Activated B cell treated with CpG ODN at 0.5 μM for 24 hours (primary cell): ENCODE data around the gene NXPE3. TPM values are rescaled to one million over a fixed set of nuclear protein-coding genes. Genes with fewer than 3 reads are reported as not detected.

Experiments used
- ATAC-seq: fragments of 200-7000 bp; cut with Tn5 transposase; one replicate; pipeline ENCODE4 v1.10.0; 2021; ENCODE audit warnings: low read depth, mild to moderate bottlenecking, moderate library complexity
- CTCF ChIA-PET: fragments of 350-600 bp; sonication (Branson Sonifier 250); formaldehyde crosslinking; loops from one replicate; lab custom pipeline; 2021; ENCODE audit warnings: antibody characterized with exemption; lab: Charles Lee
- POLR2A ChIA-PET: fragments of 350-600 bp; sonication (Branson Sonifier 250); formaldehyde crosslinking; loops from one replicate; lab custom pipeline; 2021; ENCODE audit warnings: antibody characterized with exemption; lab: Charles Lee
- DNase-seq: peaks from one replicate; pipeline ENCODE4 v3.0.0; 2022
- H3K27ac Mint-ChIP-seq: one replicate; pipeline ENCODE4 v1.8.0; 2020; ENCODE audit warnings: mixed read lengths
- H3K27me3 Mint-ChIP-seq: one replicate; pipeline ENCODE4 v1.8.0; 2021; ENCODE audit warnings: mixed read lengths
- H3K36me3 Mint-ChIP-seq: one replicate; pipeline ENCODE4 v1.8.0; 2021; ENCODE audit warnings: low read depth, mixed read lengths
- H3K4me1 Mint-ChIP-seq: one replicate; pipeline ENCODE4 v1.8.0; 2021; ENCODE audit warnings: mixed read lengths
- H3K4me3 Mint-ChIP-seq: one replicate; pipeline ENCODE4 v1.8.0; 2020; ENCODE audit warnings: mild to moderate bottlenecking, mixed read lengths
- H3K9me3 Mint-ChIP-seq: one replicate; pipeline ENCODE4 v1.8.0; 2020; ENCODE audit warnings: mixed read lengths
- intact Hi-C: fragments of 100-400 bp; cut with micrococcal nuclease; formaldehyde crosslinking; loops from one replicate; pipeline ENCODE4 v1.15.1; 2024
- total RNA-seq: library from RNA; stranded (reverse); gene quantifications from 2 replicates; pipeline ENCODE4 v1.2.3, GENCODE V29; 2022
- TF ChIP-seq, protein P1 (sequence below): fragments of 200-600 bp; IDR thresholded peaks from one replicate; pipeline ENCODE4 v1.8.0; 2022; ENCODE audit warnings: antibody characterized with exemption, mild to moderate bottlenecking

Gene NXPE3
- total RNA-seq, 1 donor from 2014 or later, result 15.8 TPM

DNA sequence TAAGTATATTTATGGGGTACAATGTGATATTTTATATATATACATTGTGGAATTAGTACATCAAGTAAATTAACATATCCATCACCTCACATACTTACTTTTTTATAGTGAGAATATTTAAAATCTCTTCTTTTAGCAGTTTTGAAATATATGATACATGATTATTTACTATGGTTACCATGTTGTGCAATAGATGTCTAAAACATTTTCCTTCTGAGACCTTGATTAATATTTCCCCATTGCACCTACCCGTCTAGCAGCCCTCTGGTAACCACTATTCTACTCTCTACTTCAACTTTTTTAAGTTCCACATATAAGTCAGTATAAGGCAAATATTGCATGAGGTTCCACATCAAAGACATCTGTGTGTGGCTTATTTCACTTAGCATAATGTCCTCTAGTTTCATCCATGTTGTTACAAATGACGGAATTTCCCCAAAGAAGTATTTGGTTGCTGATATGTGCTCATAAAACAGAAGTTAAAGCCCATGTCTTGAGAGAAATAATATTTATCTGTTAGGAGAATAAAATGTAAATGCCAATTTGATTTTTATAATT is 40.7 kb downstream of the NXPE3 start:
- POLR2A ChIA-PET, result interaction anchor here (0.7 to 1.2 kb wide), 3 partner anchors 30 to 240 kb away, joined by 3 to 4 read pairs (median 4); partner anchors contain the start of gene NFKBIZ

DNA sequence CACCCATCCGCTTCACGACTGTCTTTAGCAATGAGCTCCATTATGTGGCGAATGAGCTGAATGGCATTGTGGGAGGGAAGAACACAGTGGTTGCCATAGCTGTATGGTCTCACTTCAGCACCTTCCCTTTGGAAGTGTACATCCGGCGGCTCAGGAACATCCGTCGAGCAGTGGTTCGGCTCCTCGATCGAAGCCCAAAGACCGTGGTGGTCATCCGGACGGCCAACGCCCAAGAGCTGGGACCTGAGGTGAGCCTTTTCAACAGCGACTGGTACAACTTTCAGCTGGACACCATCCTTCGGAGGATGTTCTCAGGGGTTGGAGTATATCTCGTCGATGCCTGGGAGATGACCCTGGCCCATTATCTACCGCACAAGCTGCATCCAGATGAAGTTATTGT is 42.5 kb downstream of the NXPE3 start:
- TF ChIP-seq, protein P1, sequence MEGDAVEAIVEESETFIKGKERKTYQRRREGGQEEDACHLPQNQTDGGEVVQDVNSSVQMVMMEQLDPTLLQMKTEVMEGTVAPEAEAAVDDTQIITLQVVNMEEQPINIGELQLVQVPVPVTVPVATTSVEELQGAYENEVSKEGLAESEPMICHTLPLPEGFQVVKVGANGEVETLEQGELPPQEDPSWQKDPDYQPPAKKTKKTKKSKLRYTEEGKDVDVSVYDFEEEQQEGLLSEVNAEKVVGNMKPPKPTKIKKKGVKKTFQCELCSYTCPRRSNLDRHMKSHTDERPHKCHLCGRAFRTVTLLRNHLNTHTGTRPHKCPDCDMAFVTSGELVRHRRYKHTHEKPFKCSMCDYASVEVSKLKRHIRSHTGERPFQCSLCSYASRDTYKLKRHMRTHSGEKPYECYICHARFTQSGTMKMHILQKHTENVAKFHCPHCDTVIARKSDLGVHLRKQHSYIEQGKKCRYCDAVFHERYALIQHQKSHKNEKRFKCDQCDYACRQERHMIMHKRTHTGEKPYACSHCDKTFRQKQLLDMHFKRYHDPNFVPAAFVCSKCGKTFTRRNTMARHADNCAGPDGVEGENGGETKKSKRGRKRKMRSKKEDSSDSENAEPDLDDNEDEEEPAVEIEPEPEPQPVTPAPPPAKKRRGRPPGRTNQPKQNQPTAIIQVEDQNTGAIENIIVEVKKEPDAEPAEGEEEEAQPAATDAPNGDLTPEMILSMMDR, result no peak
- Mint-ChIP-seq H3K27ac (peak overlapping the region; percentile 63), H3K9me3 (peaks cover 4% of the 10 kb centered on the region), H3K27me3 (no peaks in the 10 kb centered on the region), H3K4me1 (peaks cover 62% of the 10 kb centered on the region), H3K36me3 (peaks cover 24% of the 10 kb centered on the region), H3K4me3 (no peak overlapping the region)
- no peak for ATAC-seq
- ChIA-PET POLR2A (interaction anchor here (1.7 kb wide), 1 partner anchor 28 kb away, joined by 8 read pairs; no protein-coding TSS in a partner anchor), CTCF (interaction anchor here (0.6 to 3.4 kb wide), 6 partner anchors 8 to 407 kb away, joined by 3 to 11 read pairs (median 4); partner anchors contain the start of gene NFKBIZ)
- intact Hi-C loops, result no loop called here
- no peak for DNase-seq

More for the DNA sequence above, 40.7 kb downstream of the NXPE3 start:
- H3K4me3 Mint-ChIP-seq, result no peak overlapping the region
- H3K36me3 Mint-ChIP-seq, result peaks cover 23% of the 10 kb centered on the region
- H3K9me3 Mint-ChIP-seq, result peaks cover 4% of the 10 kb centered on the region
- peak; percentile 83 for ATAC-seq
- TF ChIP-seq, protein P1, result no peak
- peak overlapping the region; percentile 81 for H3K27ac Mint-ChIP-seq
- no peak for DNase-seq
- H3K27me3 Mint-ChIP-seq, result no peaks in the 10 kb centered on the region
- CTCF ChIA-PET, result interaction anchor here (1.2 to 2.4 kb wide), 3 partner anchors 30 to 409 kb away, joined by 4 to 8 read pairs (median 6); partner anchors contain the start of gene NFKBIZ
- intact Hi-C loops, result loop anchor here (2.0 kb wide), 3 partner anchors 79 to 239 kb away; no protein-coding TSS in a partner anchor
- H3K4me1 Mint-ChIP-seq, result peaks cover 64% of the 10 kb centered on the region

DNA sequence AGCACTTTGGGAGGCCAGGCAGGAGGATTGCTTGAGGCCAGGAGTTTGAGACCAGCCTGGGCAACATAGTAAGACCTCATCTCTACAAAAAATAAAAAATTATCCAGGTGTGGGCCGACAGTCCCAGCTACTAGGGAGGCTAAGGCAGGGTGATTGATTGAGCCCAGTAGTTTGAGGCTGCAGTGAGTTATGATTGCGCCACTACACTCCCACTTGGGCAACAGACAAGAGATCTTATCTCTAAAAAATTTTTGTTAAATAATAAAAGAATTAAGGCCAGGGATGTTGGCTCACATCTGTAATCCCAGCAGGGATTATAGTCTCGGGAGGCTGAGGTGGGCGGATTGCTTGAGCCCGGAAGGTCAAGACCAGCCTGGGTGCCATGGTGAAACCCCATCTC is 44.5 kb downstream of the NXPE3 start:
- ChIA-PET POLR2A (interaction anchor here (0.5 to 1.6 kb wide), 4 partner anchors 13 to 137 kb away, joined by 3 to 17 read pairs (median 6); partner anchors contain the start of genes NFKBIZ and RPL24), CTCF (interaction anchor here (0.7 to 3.4 kb wide), 2 partner anchors 10 to 406 kb away, joined by 3 to 11 read pairs; no protein-coding TSS in a partner anchor)
- peaks cover 4% of the 10 kb centered on the region for H3K9me3 Mint-ChIP-seq
- no peak overlapping the region for H3K4me3 Mint-ChIP-seq
- ATAC-seq (no peak), DNase-seq (no peak)
- intact Hi-C loops, result no loop called here
- H3K27me3 Mint-ChIP-seq, result no peaks in the 10 kb centered on the region
- TF ChIP-seq, protein P1, result no peak
- H3K27ac Mint-ChIP-seq, result peak overlapping the region; percentile 72
- H3K36me3 Mint-ChIP-seq, result peaks cover 30% of the 10 kb centered on the region
- H3K4me1 Mint-ChIP-seq, result peaks cover 53% of the 10 kb centered on the region

DNA sequence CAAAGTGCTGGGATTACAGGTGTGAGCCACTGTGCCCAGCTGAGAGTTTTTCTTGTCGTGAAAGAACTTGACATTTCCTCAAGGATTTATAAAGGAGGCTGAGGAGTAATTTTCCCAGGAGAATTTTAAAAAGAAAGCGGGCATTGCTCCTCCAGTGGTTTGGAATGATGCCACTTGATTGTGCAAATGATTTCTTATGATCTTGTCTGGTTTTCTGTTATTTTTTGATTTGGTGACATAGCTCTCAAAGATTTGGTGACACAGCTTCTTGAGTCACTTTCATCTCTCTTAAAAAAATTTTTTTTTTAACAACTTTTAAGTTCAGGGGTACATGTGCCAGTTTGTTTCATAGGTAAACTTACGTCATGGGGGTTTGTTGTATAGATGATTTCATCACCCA is 45.7 kb downstream of the NXPE3 start:
- Mint-ChIP-seq H3K27ac (peak overlapping the region; percentile 74), H3K4me1 (peaks cover 53% of the 10 kb centered on the region), H3K36me3 (peaks cover 39% of the 10 kb centered on the region), H3K9me3 (peaks cover 4% of the 10 kb centered on the region), H3K4me3 (no peak overlapping the region), H3K27me3 (no peaks in the 10 kb centered on the region)
- ATAC-seq (no peak), DNase-seq (no peak)
- CTCF ChIA-PET, result interaction anchor here (3.4 kb wide), 1 partner anchor 11 kb away, joined by 11 read pairs; no protein-coding TSS in a partner anchor
- POLR2A ChIA-PET, result interaction anchor here (0.7 to 1.6 kb wide), 3 partner anchors 12 to 41 kb away, joined by 3 to 17 read pairs (median 8); partner anchors contain the start of gene NFKBIZ
- intact Hi-C loops, result loop anchor here (5.0 kb wide), 1 partner anchor 38 kb away; no protein-coding TSS in a partner anchor
- TF ChIP-seq, protein P1, result no peak
